ENCODE data around the gene MICALL1. TPM values are rescaled to one million over a fixed set of nuclear protein-coding genes. Genes with fewer than 3 reads are reported as not detected.

The MICALL1 gene
- total and polyA plus RNA-seq, 8 donors, result 15.0 to 36.8 (median 24.8) TPM

DNA sequence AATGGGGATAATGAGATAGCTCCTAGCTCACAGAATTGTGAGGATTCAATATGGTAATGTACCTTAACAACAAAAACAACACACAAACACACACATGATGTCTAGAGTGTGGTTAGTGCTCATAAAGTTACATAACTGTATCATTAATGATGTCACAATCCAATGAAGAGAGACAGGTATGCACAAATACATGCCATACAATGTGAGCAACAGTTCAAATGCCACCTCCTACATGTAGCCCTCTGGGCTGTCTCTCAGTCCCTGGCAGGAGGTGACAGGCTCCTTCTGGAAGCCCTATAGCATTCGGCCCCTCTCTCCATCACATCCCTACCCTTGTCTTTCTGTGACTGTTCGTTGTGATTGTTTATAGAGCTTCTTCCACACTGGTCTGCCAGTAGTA is 8.3 kb upstream of the MICALL1 start:
- Histone ChIP-seq H3K36me3 (no peaks in the 10 kb centered on the region), H3K4me1 (peaks cover 13 to 50% of the 10 kb centered on the region in 2 donors), H3K27me3 (no peaks in the 10 kb centered on the region), H3K27ac (peak overlapping the region in 1 of 2 donors; percentile 45), H3K4me3 (no peak overlapping the region), H3K9me3 (no peaks in the 10 kb centered on the region)
- DNase-seq (no peak), ATAC-seq (no peak)
- intact Hi-C loops (cut with DNase I), result no loop called here
- TF ChIP-seq, protein P1, sequence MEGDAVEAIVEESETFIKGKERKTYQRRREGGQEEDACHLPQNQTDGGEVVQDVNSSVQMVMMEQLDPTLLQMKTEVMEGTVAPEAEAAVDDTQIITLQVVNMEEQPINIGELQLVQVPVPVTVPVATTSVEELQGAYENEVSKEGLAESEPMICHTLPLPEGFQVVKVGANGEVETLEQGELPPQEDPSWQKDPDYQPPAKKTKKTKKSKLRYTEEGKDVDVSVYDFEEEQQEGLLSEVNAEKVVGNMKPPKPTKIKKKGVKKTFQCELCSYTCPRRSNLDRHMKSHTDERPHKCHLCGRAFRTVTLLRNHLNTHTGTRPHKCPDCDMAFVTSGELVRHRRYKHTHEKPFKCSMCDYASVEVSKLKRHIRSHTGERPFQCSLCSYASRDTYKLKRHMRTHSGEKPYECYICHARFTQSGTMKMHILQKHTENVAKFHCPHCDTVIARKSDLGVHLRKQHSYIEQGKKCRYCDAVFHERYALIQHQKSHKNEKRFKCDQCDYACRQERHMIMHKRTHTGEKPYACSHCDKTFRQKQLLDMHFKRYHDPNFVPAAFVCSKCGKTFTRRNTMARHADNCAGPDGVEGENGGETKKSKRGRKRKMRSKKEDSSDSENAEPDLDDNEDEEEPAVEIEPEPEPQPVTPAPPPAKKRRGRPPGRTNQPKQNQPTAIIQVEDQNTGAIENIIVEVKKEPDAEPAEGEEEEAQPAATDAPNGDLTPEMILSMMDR (IDR thresholded peaks at IDR 0.05), result no peak

DNA sequence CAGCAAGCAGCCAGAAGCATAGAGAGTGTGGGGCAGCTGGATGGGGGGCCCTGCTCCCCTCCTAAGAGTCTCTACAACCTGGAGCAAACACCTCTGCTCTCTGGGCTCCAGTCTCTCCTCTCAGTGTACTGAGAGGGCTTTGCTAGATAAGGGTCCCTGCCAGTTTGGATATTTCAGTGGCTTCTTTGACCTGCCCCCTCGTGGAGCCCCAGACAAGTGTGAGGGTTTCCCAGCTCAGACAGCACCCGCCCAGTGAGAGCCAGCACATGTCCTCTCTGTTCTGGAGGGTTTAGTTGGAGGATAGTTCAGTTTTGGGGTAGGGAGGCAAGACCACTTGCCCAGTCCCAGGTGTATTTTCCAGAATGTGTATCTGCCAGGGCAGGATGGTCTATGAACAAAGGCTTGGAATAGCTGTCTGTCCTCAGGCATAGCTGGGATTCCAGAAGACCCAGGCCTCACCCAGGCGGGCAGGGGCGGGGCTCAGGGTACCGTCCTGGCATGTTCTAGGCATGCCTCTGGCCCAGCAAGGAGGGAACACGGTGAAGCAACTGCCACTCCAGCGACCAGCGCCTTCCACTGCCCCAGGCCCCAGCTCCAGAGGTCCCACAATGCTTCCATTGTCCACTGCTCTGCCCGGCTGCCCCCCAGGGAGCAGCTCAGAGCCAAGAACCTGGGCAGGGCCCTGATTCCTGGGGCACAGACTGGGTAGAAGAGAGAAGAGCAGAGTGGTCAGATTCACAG is 7.5 kb upstream of the MICALL1 start:
- Histone ChIP-seq H3K4me3 (no peak overlapping the region), H3K27me3 (no peaks in the 10 kb centered on the region), H3K9me3 (no peaks in the 10 kb centered on the region), H3K36me3 (no peaks in the 10 kb centered on the region), H3K4me1 (peaks cover 12 to 44% of the 10 kb centered on the region in 2 donors), H3K27ac (peak overlapping the region in 1 of 2 donors; percentile 45)
- TF ChIP-seq, protein P1 (IDR thresholded peaks at IDR 0.05), result no peak
- intact Hi-C loops (cut with DNase I), result no loop called here
- ATAC-seq (peak; percentile 68), DNase-seq (peak in 2 of 4 donors; percentile 59 to 81)

DNA sequence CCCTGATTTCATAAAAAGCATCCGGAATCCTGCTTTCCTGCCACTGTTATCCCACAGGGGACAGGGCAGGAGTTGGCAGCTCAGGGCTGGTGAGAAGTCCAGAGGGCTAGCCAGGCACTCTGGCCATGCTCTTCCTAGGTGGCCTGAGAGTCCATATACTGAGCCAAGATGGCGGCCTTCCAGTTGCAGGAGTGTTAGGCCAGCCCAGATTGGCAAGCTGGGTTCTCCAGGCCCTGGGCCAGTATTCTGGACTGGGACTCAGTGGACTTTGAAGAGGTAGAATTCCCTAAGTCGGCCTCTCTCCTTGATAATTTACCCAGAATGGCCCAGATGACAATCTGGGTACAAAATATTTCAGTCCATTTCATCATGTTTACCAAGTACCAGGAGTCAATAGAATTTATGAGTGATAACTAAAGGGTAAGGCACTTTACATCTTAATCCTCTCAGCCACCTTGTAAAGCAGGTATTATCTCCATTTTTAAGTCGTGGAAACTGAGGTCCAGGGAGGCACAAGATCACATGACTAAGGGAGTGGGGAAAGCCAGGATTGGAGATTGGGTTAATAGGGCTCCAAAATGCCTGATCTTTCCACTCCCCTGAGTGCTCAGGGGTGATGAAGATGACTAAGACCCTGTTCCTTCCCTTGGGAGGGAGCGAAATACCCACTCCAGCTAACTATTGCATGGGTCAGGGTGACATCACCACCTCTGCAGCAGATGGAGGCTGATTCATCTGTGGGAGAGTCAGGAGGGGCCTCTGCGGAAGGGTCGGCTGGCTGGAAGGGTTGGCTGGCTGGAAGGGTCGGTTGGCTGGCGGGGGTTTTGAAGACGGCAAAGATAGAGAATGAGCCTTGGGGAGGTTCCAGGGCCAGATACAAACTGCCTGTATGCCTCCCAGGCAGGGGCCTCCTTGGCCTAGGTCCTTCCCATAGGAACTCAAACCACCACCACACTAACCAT is 1.2 kb upstream of the MICALL1 start:
- no peaks in the 10 kb centered on the region for H3K27me3 ChIP-seq
- peak in 1 of 4 donors; percentile 76 for DNase-seq
- H3K4me3 ChIP-seq, result peak overlapping the region in 1 of 2 donors; percentile 59
- ATAC-seq, result peak; percentile 64
- TF ChIP-seq, protein P1 (IDR thresholded peaks at IDR 0.05), result no peak
- H3K27ac ChIP-seq, result peak overlapping the region; percentile 82 to 85
- no peaks in the 10 kb centered on the region for H3K36me3 ChIP-seq
- H3K9me3 ChIP-seq, result no peaks in the 10 kb centered on the region
- H3K4me1 ChIP-seq, result peaks cover 6 to 40% of the 10 kb centered on the region in 2 donors
- intact Hi-C loops (cut with DNase I), result no loop called here

DNA sequence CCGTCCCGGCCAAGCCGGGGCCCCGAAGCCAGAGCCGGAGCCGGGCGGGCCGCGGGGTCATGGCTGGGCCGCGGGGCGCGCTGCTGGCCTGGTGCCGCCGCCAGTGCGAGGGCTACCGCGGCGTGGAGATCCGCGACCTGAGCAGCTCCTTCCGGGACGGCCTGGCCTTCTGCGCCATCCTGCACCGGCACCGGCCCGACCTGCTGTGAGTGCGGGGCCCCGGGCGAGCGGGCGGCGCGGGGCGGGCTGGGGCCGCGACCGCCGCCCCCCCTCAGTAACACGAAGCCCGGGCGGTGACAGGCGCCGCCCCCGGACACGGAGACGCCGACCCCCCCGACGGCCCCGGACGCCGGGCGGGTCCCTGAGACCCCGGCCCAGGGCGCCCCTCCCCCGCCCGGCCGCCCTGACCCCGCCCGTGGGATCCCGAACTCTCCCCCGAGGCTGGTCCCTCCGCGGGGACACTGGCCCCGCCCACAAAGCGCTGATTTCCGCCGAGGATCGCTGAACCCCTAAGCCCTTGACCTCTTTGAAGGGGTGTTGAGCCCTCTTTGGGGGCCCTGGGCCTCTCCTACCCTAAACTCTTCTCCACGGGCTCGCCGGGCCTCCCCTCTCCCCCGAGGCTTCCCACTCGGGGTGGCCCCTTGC is 389 bp downstream of the MICALL1 start:
- intact Hi-C loops (cut with DNase I), result no loop called here
- TF ChIP-seq, protein P1 (IDR thresholded peaks at IDR 0.05), result no peak
- Histone ChIP-seq H3K27ac (peak overlapping the region; percentile 77 to 82), H3K4me3 (peak overlapping the region; percentile 59 to 61), H3K36me3 (no peaks in the 10 kb centered on the region), H3K27me3 (no peaks in the 10 kb centered on the region), H3K9me3 (no peaks in the 10 kb centered on the region), H3K4me1 (peaks cover 6 to 46% of the 10 kb centered on the region in 2 donors)
- DNase-seq, result no peak
- peak; percentile 12 for ATAC-seq
